K562 (cell line): ENCODE measurements around the gene EIF3I. TPM values are rescaled to one million over a fixed set of nuclear protein-coding genes. Genes with fewer than 3 reads are reported as not detected.

Experiments
- BHLHE40 ChIP-seq: IDR thresholded peaks from 2 replicates; pipeline ENCODE4 v1.6.1; 2011; ENCODE audit warnings: low read length, improper control_type of control experiment
- CEBPG ChIP-seq, 3 experiments: fragments of 200-800 bp in 1 of 3; sonication (Bioruptor generic) in 1 of 3; sonication (generic) in 1 of 3; formaldehyde crosslinking in 1 of 3; IDR thresholded peaks in 2 of 3; conservative IDR thresholded peaks in 1 of 3; 2 replicates each; pipeline versions ENCODE4 v1.6.1 to v1.8.0; 2016 to 2022; ENCODE audit warnings: missing compliant biosample characterization in 2 of 3, missing genetic modification characterization in 2 of 3, mild to moderate bottlenecking in 1 of 3, missing genetic modification reagents in 1 of 3
- COPS2 ChIP-seq: fragments of 450-650 bp; conservative IDR thresholded peaks from 2 replicates; pipeline ENCODE4 v1.6.1; 2016; ENCODE audit warnings: mild to moderate bottlenecking, moderate library complexity
- E2F8 ChIP-seq: fragments of 450-650 bp; IDR thresholded peaks from 2 replicates; pipeline ENCODE4 v1.7.1; 2018; ENCODE audit warnings: mild to moderate bottlenecking, low read depth; ENCODE audit not compliant: partially characterized antibody
- KLF16 ChIP-seq: IDR thresholded peaks from 2 replicates; pipeline ENCODE4 v1.6.1; 2016; ENCODE audit warnings: antibody characterized with exemption
- MTF1 ChIP-seq: fragments of 250-450 bp; sonication (Bioruptor Pico); IDR thresholded peaks from 2 replicates; pipeline ENCODE4 v1.9.0; 2021; ENCODE audit warnings: moderate library complexity, mild to moderate bottlenecking, inconsistent platforms, borderline replicate concordance
- NR2C1 ChIP-seq, 2 experiments: fragments of 450-650 bp; IDR thresholded peaks; 2 replicates each; pipeline ENCODE4 v1.6.1; 2017; ENCODE audit warnings: mild to moderate bottlenecking in 2 of 2, antibody characterized with exemption in 1 of 2, inconsistent platforms in 1 of 2, missing compliant biosample characterization in 1 of 2, missing genetic modification characterization in 1 of 2
- POLR2AphosphoS2 ChIP-seq: IDR thresholded peaks from 2 replicates; pipeline ENCODE4 v1.6.1; 2012; ENCODE audit warnings: low read length, improper control_type of control experiment
- POLR2G ChIP-seq: fragments of 200-400 bp; formaldehyde crosslinking; IDR thresholded peaks from 2 replicates; pipeline ENCODE4 v1.6.1; 2017; ENCODE audit warnings: low read depth, mild to moderate bottlenecking, antibody characterized with exemption, low read length, moderate library complexity
- POLR2H ChIP-seq: IDR thresholded peaks from 2 replicates; pipeline ENCODE4 v1.6.1; 2016; ENCODE audit warnings: missing genetic modification characterization, low read depth, mild to moderate bottlenecking, control low read depth, missing compliant biosample characterization, moderate library complexity
- PRMT5 ChIP-seq: sonication (generic); formaldehyde crosslinking; IDR thresholded peaks from 2 replicates; pipeline ENCODE4 v1.5.0; 2020; ENCODE audit warnings: missing genetic modification reagents
- RREB1 ChIP-seq: fragments of 250-450 bp; sonication (Bioruptor Pico); IDR thresholded peaks from 2 replicates; pipeline ENCODE4 v1.4.0; 2020
- ZBTB26 ChIP-seq: fragments of 450-650 bp; formaldehyde crosslinking; IDR thresholded peaks from 2 replicates; pipeline ENCODE4 v1.4.0; 2022; ENCODE audit warnings: missing genetic modification characterization
- ZNF280B ChIP-seq: fragments of 250-450 bp; sonication (Bioruptor Pico); IDR thresholded peaks from 2 replicates; pipeline ENCODE4 v1.5.1; 2021; ENCODE audit warnings: mild to moderate bottlenecking
- polyA plus RNA-seq, 8 experiments: library from polyadenylated mRNA; depleted of rRNA in 4 of 8; stranded (reverse) in 5 of 8; unstranded in 3 of 8; fragments of >200 nt; fragmentation: Nextera tagmentation in 2 of 8; fragmentation: Illumina TruSeq in 1 of 8; extraction: Ambion mirVana in 2 of 8; extraction: Trizol in 1 of 8; gene quantifications; 2 replicates each; pipeline versions ENCODE4 v1.2.1 to v1.2.3, GENCODE V29; 2011 to 2014; ENCODE audit warnings: inconsistent platforms in 1 of 8, missing spikeins in 1 of 8
- total RNA-seq, 7 experiments: library from RNA; depleted of rRNA in 6 of 7; stranded (reverse); fragments of >200 nt in 6 of 7; fragmentation: Illumina TruSeq in 2 of 7; extraction: Trizol in 2 of 7; gene quantifications; 2 replicates each; pipeline versions ENCODE4 v1.2.1 to v1.2.3, GENCODE V29; 2011 to 2021; ENCODE audit warnings: low replicate concordance in 1 of 7

The EIF3I gene
- total and polyA plus RNA-seq, 9 of the 15 experiments (the other 6 are each of a cell fraction or from before 2014, with no cell fraction given), result 414 to 1,526 (median 635) TPM

GRCh38 chr1:32201011-32201855 is 21.0 kb upstream of the EIF3I start (continued):
- peak; percentile 30 for TF ChIP-seq E2F8
- no peak for TF ChIP-seq PRMT5
- no peak for TF ChIP-seq KLF16
- TF ChIP-seq COPS2, result no peak
- no peak for TF ChIP-seq BHLHE40
- TF ChIP-seq POLR2AphosphoS2, result peak; percentile 37; the same call in 1 of the 2 replicates
- TF ChIP-seq CEBPG (CRISPR knock-in tag; IDR thresholded peaks at IDR 0.05), result no peak
- no peak for TF ChIP-seq CEBPG (tag; conservative IDR thresholded peaks at IDR 0.05 in 1 of 2, IDR thresholded peaks at IDR 0.05 in 1 of 2)
- 0 out of 2 replicates have a peak, but pooled peaks have one; percentile 54 for TF ChIP-seq RREB1 (CRISPR knock-in tag)
- no peak for TF ChIP-seq ZNF280B (CRISPR knock-in tag)
- no peak for TF ChIP-seq MTF1 (CRISPR knock-in tag)
- TF ChIP-seq POLR2H (tag), result no peak
- TF ChIP-seq POLR2G, result peak; percentile 70
- no peak for TF ChIP-seq ZBTB26 (CRISPR knock-in tag)
- no peak for TF ChIP-seq NR2C1 (IDR thresholded peaks at IDR 0.05)
- TF ChIP-seq NR2C1 (tag; IDR thresholded peaks at IDR 0.05), result no peak
